NCI-H82 treated with DMSO at 0.1 percent for 48 hours (cell line): ENCODE measurements around the gene COL24A1.
"Not testable (repeated sequence)": the region's sequence is repeated elsewhere in the genome, so short reads cannot be mapped to it uniquely, and the experiment has no call there.

Experiments
- DNase-seq: peaks from one replicate; lab custom pipeline; 2025; ENCODE audit not compliant: unreplicated experiment; lab: John Stamatoyannopoulos, UW

The COL24A1 gene

GRCh38 chr1:85900921-85901320, 255.7 kb downstream of the COL24A1 start:
- no peak for DNase-seq

GRCh38 chr1:85898861-85899260, 257.7 kb downstream of the COL24A1 start:
- DNase-seq: no peak

- peak; percentile 22 for DNase-seq
Observed at GRCh38 chr1:85894651-85895050, 261.9 kb downstream of the COL24A1 start.

GRCh38 chr1:85892366-85892765, 264.2 kb downstream of the COL24A1 start:
- no peak for DNase-seq

- no peak for DNase-seq
Observed at GRCh38 chr1:85889870-85890269, 266.7 kb downstream of the COL24A1 start.

GRCh38 chr1:85888921-85889320, 267.7 kb downstream of the COL24A1 start:
- DNase-seq: no peak

GRCh38 chr1:85884372-85885035, 272.1 kb downstream of the COL24A1 start:
- DNase-seq: peak; percentile 18

- no peak for DNase-seq
Observed at GRCh38 chr1:85867189-85867588, 289.4 kb downstream of the COL24A1 start.

- DNase-seq: no peak
Observed at GRCh38 chr1:85865213-85865612, 291.4 kb downstream of the COL24A1 start.

GRCh38 chr1:85864727-85865126, 291.8 kb downstream of the COL24A1 start:
- DNase-seq: no peak

- not testable (repeated sequence) for DNase-seq
Observed at GRCh38 chr1:85863639-85864038, 292.9 kb downstream of the COL24A1 start.

GRCh38 chr1:85862456-85862855, 294.1 kb downstream of the COL24A1 start:
- no peak for DNase-seq

GRCh38 chr1:85857991-85858390, 298.6 kb downstream of the COL24A1 start:
- no peak for DNase-seq

GRCh38 chr1:85850238-85850637, 306.3 kb downstream of the COL24A1 start:
- DNase-seq: no peak

GRCh38 chr1:85849660-85850059, 306.9 kb downstream of the COL24A1 start:
- no peak for DNase-seq

GRCh38 chr1:85847356-85847755, 309.2 kb downstream of the COL24A1 start:
- DNase-seq: no peak

- DNase-seq: no peak
Observed at GRCh38 chr1:85846706-85847105, 309.9 kb downstream of the COL24A1 start.

GRCh38 chr1:85839459-85839858, 317.1 kb downstream of the COL24A1 start:
- no peak for DNase-seq

- DNase-seq: no peak
Observed at GRCh38 chr1:85838238-85838637, 318.3 kb downstream of the COL24A1 start.

GRCh38 chr1:85836736-85837135, 319.8 kb downstream of the COL24A1 start:
- no peak for DNase-seq

- not testable (repeated sequence) for DNase-seq
Observed at GRCh38 chr1:85833165-85833564, 323.4 kb downstream of the COL24A1 start.

- no peak for DNase-seq
Observed at GRCh38 chr1:85830837-85831236, 325.7 kb downstream of the COL24A1 start.
